ENCODE measurements around the gene ACTN2. TPM values are rescaled to one million over a fixed set of nuclear protein-coding genes. Genes with fewer than 3 reads are reported as not detected.
A peak's percentile ranks its signal among the peaks of the same experiment; 100 is the strongest.

Gene ACTN2
- total RNA-seq, 8 experiments from 2014 or later = 0.35 to 5.0 (median 2.4) TPM; not detected in 1

- 38 to 100% (median 71%) methylated on average over 1 to 3 of the region's 3 CpGs; no CpG with 5 or more reads in 3 of the 10 experiments for WGBS, 10 experiments
- in situ Hi-C loops (cut with MboI; ENCODE audit: low pct_unique_long_range_greater_than_20kb in 2 of 9, low sequenced_read_pairs in 9 of 9, unreplicated experiment in 9 of 9) = no loop called here
- H3K4me3 ChIP-seq = no peak overlapping the region
- no peak for ATAC-seq (replicated peaks in 6 of 8)
- H3K27ac ChIP-seq = no peak overlapping the region
- H3K4me1 ChIP-seq (replicated peaks in 1 of 2) = no peaks in the 10 kb centered on the region
Measured at GRCh38 chr1:236725668-236726067, 39.4 kb downstream of the ACTN2 start.

GRCh38 chr1:236727521-236727920, 41.2 kb downstream of the ACTN2 start:
- H3K27ac ChIP-seq = no peak overlapping the region
- no peaks in the 10 kb centered on the region for H3K4me1 ChIP-seq (replicated peaks in 1 of 2)
- H3K4me3 ChIP-seq = no peak overlapping the region
- 89 to 100% (median 98%) methylated on average over 2 to 11 of the region's 11 CpGs; no CpG with 5 or more reads in 5 of the 10 experiments for WGBS, 10 experiments
- ATAC-seq (replicated peaks in 6 of 8) = no peak
- in situ Hi-C loops (cut with MboI; ENCODE audit: low pct_unique_long_range_greater_than_20kb in 2 of 9, low sequenced_read_pairs in 9 of 9, unreplicated experiment in 9 of 9) = no loop called here

GRCh38 chr1:236728752-236729151, 42.5 kb downstream of the ACTN2 start:
- in situ Hi-C loops (cut with MboI; ENCODE audit: low pct_unique_long_range_greater_than_20kb in 2 of 9, low sequenced_read_pairs in 9 of 9, unreplicated experiment in 9 of 9) = no loop called here
- Histone ChIP-seq H3K27ac (no peak overlapping the region), H3K4me1 (replicated peaks in 1 of 2) (no peaks in the 10 kb centered on the region), H3K4me3 (no peak overlapping the region)
- no peak for ATAC-seq (replicated peaks in 6 of 8)
- WGBS, 10 experiments = 26 to 93% (median 84%) methylated on average over 1 to 4 of the region's 4 CpGs; no CpG with 5 or more reads in 3 of the 10 experiments

GRCh38 chr1:236733653-236734052, 47.4 kb downstream of the ACTN2 start:
- Histone ChIP-seq H3K4me1 (replicated peaks in 1 of 2) (no peaks in the 10 kb centered on the region), H3K27ac (no peak overlapping the region), H3K4me3 (no peak overlapping the region)
- no peak for ATAC-seq (replicated peaks in 6 of 8)
- in situ Hi-C loops (cut with MboI; ENCODE audit: low pct_unique_long_range_greater_than_20kb in 2 of 9, low sequenced_read_pairs in 9 of 9, unreplicated experiment in 9 of 9) = no loop called here
- WGBS, 10 experiments = 25 to 93% (median 81%) methylated on average over 1 to 3 of the region's 3 CpGs; no CpG with 5 or more reads in 1 of the 10 experiments

GRCh38 chr1:236734141-236734765, 48.0 kb downstream of the ACTN2 start:
- Histone ChIP-seq H3K4me3 (no peak overlapping the region), H3K4me1 (replicated peaks in 1 of 2) (no peaks in the 10 kb centered on the region), H3K27ac (no peak overlapping the region)
- in situ Hi-C loops (cut with MboI; ENCODE audit: low pct_unique_long_range_greater_than_20kb in 2 of 9, low sequenced_read_pairs in 9 of 9, unreplicated experiment in 9 of 9) = no loop called here
- ATAC-seq (replicated peaks in 6 of 8) = peak in 2 of 8 experiments; percentile 27 to 49
- 7 to 92% (median 56%) methylated on average over 2 to 8 of the region's 8 CpGs for WGBS, 10 experiments

- no peak for ATAC-seq (replicated peaks in 6 of 8)
- no peaks in the 10 kb centered on the region for H3K4me1 ChIP-seq (replicated peaks in 1 of 2)
- H3K4me3 ChIP-seq = no peak overlapping the region
- WGBS, 10 experiments = 58 to 86% (median 74%) methylated on average over 2 to 15 of the region's 15 CpGs; no CpG with 5 or more reads in 4 of the 10 experiments
- in situ Hi-C loops (cut with MboI; ENCODE audit: low pct_unique_long_range_greater_than_20kb in 2 of 9, low sequenced_read_pairs in 9 of 9, unreplicated experiment in 9 of 9) = no loop called here
- H3K27ac ChIP-seq = no peak overlapping the region
Measured at GRCh38 chr1:236736761-236737160, 50.5 kb downstream of the ACTN2 start.

- no peaks in the 10 kb centered on the region for H3K4me1 ChIP-seq (replicated peaks in 1 of 2)
- in situ Hi-C loops (cut with MboI; ENCODE audit: low pct_unique_long_range_greater_than_20kb in 2 of 9, low sequenced_read_pairs in 9 of 9, unreplicated experiment in 9 of 9) = no loop called here
- H3K27ac ChIP-seq = no peak overlapping the region
- peak in 1 of 8 experiments; percentile 55 for ATAC-seq (replicated peaks in 6 of 8)
- WGBS, 10 experiments = 27 to 93% (median 79%) methylated on average over 2 to 11 of the region's 11 CpGs; no CpG with 5 or more reads in 1 of the 10 experiments
- no peak overlapping the region for H3K4me3 ChIP-seq
Measured at GRCh38 chr1:236741753-236742152, 55.5 kb downstream of the ACTN2 start.

- WGBS, 10 experiments = 30 to 100% (median 83%) methylated on average over 2 to 10 of the region's 10 CpGs; no CpG with 5 or more reads in 1 of the 10 experiments
- H3K4me3 ChIP-seq = no peak overlapping the region
- no peak overlapping the region for H3K27ac ChIP-seq
- in situ Hi-C loops (cut with MboI; ENCODE audit: low pct_unique_long_range_greater_than_20kb in 2 of 9, low sequenced_read_pairs in 9 of 9, unreplicated experiment in 9 of 9) = no loop called here
- no peak for ATAC-seq (replicated peaks in 6 of 8)
- H3K4me1 ChIP-seq (replicated peaks in 1 of 2) = no peaks in the 10 kb centered on the region
Measured at GRCh38 chr1:236742421-236743160, 56.3 kb downstream of the ACTN2 start.

GRCh38 chr1:236744533-236744932, 58.2 kb downstream of the ACTN2 start:
- no peak overlapping the region for H3K27ac ChIP-seq
- ATAC-seq (replicated peaks in 6 of 8) = no peak
- no peaks in the 10 kb centered on the region for H3K4me1 ChIP-seq (replicated peaks in 1 of 2)
- in situ Hi-C loops (cut with MboI; ENCODE audit: low pct_unique_long_range_greater_than_20kb in 2 of 9, low sequenced_read_pairs in 9 of 9, unreplicated experiment in 9 of 9) = no loop called here
- no peak overlapping the region for H3K4me3 ChIP-seq
- WGBS, 10 experiments = 17 to 94% (median 86%) methylated on average over 1 to 20 of the region's 22 CpGs; no CpG with 5 or more reads in 4 of the 10 experiments

- H3K27ac ChIP-seq = no peak overlapping the region
- no peak for ATAC-seq (replicated peaks in 6 of 8)
- WGBS, 10 experiments = 48 to 100% (median 80%) methylated on average over 1 to 5 of the region's 5 CpGs; no CpG with 5 or more reads in 2 of the 10 experiments
- no peaks in the 10 kb centered on the region for H3K4me1 ChIP-seq (replicated peaks in 1 of 2)
- in situ Hi-C loops (cut with MboI; ENCODE audit: low pct_unique_long_range_greater_than_20kb in 2 of 9, low sequenced_read_pairs in 9 of 9, unreplicated experiment in 9 of 9) = no loop called here
- H3K4me3 ChIP-seq = no peak overlapping the region
Measured at GRCh38 chr1:236746785-236747184, 60.5 kb downstream of the ACTN2 start.

- Histone ChIP-seq H3K4me3 (no peak overlapping the region), H3K27ac (no peak overlapping the region), H3K4me1 (replicated peaks in 1 of 2) (no peaks in the 10 kb centered on the region)
- ATAC-seq (replicated peaks in 6 of 8) = peak in 1 of 8 experiments; percentile 57
- in situ Hi-C loops (cut with MboI; ENCODE audit: low pct_unique_long_range_greater_than_20kb in 2 of 9, low sequenced_read_pairs in 9 of 9, unreplicated experiment in 9 of 9) = no loop called here
- 45 to 98% (median 87%) methylated on average over 2 to 6 of the region's 6 CpGs for WGBS, 10 experiments
Measured at GRCh38 chr1:236747311-236747985, 61.1 kb downstream of the ACTN2 start.

GRCh38 chr1:236748268-236748870, 62.1 kb downstream of the ACTN2 start:
- peak in 1 of 8 experiments; percentile 51 for ATAC-seq (replicated peaks in 6 of 8)
- Histone ChIP-seq H3K4me1 (replicated peaks in 1 of 2) (no peaks in the 10 kb centered on the region), H3K4me3 (no peak overlapping the region), H3K27ac (no peak overlapping the region)
- in situ Hi-C loops (cut with MboI; ENCODE audit: low pct_unique_long_range_greater_than_20kb in 2 of 9, low sequenced_read_pairs in 9 of 9, unreplicated experiment in 9 of 9) = no loop called here
- WGBS, 10 experiments = 10 to 88% (median 78%) methylated on average over 1 to 5 of the region's 5 CpGs; no CpG with 5 or more reads in 1 of the 10 experiments

GRCh38 chr1:236750928-236751327, 64.6 kb downstream of the ACTN2 start:
- H3K4me1 ChIP-seq (replicated peaks in 1 of 2) = no peaks in the 10 kb centered on the region
- in situ Hi-C loops (cut with MboI; ENCODE audit: low pct_unique_long_range_greater_than_20kb in 2 of 9, low sequenced_read_pairs in 9 of 9, unreplicated experiment in 9 of 9) = loop anchor here in 1 of 9 experiments (25.0 kb wide), 1 partner anchor 636 kb away; no protein-coding TSS in a partner anchor
- ATAC-seq (replicated peaks in 6 of 8) = no peak
- no peak overlapping the region for H3K4me3 ChIP-seq
- WGBS, 10 experiments = 58 to 100% (median 90%) methylated on average over 2 to 3 of the region's 3 CpGs
- H3K27ac ChIP-seq = no peak overlapping the region

Measured in motor neuron (in vitro differentiated cells).